Sciatic nerve (tissue), 2 donors: ENCODE results near the gene LIG3. TPM values are rescaled to one million over a fixed set of nuclear protein-coding genes. Genes with fewer than 3 reads are reported as not detected.
"Not testable (repeated sequence)": the region's sequence is repeated elsewhere in the genome, so short reads cannot be mapped to it uniquely, and the experiment has no call there.

Source experiments
- ATAC-seq: fragments of 200-7000 bp; cut with Tn5 transposase; one replicate; pipeline ENCODE4 v1.9.1; 2020; ENCODE audit warnings: mild to moderate bottlenecking, moderate library complexity
- DNase-seq: peaks from one replicate; pipeline ENCODE4 v3.0.0-alpha.2; 2020; ENCODE audit warnings: low spot score
- intact Hi-C: fragments of 100-400 bp; cut with DNase I; formaldehyde crosslinking; loops from one replicate; pipeline ENCODE4 v1.14.2; 2022
- total RNA-seq: library from RNA; stranded (reverse); fragmentation: NEBNext Ultra II Directional; extraction: Animal tissue kit (Norgen Biotek cat#: 25700); gene quantifications from one replicate; pipeline ENCODE4 v1.2.1, GENCODE V29; 2021
- donor health status: DM: no; HTN: no; CAD: no.
- donor health status: DM: no; HTN: no; CAD: no.

Gene LIG3
- 35.2 TPM for total RNA-seq

DNA sequence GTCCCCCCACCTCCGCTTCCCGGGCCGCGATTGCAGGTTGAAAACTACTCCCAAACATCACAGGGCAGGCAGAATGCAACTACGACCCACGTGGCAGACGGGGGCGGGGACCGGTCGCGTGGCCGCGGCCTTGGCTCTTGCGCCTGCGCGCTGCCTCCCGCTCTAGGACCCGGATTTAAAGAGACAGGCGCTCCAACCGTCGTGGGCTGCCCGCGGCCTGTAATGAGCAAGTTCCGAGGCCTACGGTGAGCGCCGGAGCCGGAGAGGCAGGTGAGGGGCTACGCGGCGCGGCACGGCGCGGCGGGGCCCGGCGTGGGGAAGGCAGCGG lies at the start of gene LIG3:
LIG3 (plus strand) TSS at position 160 of the 328 bp plus-strand sequence. CDS start 2,494 bp downstream, outside the sequence.
- DNase-seq (peak; percentile 97), ATAC-seq (peak; percentile 97)
- intact Hi-C loops, result no loop called here

DNA sequence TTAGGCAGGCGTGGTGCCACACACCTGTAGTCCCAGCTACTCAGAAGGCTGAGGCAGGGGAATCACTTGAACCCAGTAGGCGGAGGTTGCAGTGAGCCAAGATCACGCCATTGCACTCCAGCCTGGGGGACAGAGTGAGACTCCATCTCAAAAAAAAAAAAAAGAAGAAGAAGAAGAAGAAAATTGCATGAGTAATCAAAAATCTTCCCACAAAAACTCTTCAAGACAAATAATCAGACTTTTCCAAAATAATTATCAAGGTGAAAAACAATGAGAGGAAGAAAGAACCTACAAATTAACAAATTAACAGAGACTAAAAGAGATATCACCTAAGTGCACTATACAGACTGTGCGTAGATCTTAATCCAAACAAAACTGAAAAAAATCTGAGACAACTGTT lies 29.5 kb upstream of the LIG3 start:
- ATAC-seq, intact Hi-C loops: not testable (repeated sequence)

DNA sequence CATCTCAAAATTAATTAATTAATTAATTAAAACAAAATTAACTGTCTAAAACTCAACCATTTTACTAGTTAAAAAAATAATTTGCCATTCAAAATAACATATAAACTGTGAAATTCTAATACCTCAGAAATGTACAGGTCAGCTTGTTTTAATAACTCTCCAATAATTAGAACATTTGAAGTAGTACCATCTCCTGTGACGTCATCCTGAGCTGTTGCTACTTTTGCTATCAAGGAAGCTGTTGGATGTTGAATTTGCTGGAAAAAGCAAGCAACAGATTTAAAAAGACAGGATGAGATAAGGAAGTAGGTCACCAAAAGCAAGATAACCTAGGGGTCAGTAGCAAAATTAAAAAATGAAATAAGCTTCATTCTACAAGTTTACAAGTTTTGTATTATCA lies 21.9 kb upstream of the LIG3 start:
- ATAC-seq, result no peak
- intact Hi-C loops, result no loop called here

More for the DNA sequence above, 29.5 kb upstream of the LIG3 start:
- DNase-seq, result not testable (repeated sequence)

DNA sequence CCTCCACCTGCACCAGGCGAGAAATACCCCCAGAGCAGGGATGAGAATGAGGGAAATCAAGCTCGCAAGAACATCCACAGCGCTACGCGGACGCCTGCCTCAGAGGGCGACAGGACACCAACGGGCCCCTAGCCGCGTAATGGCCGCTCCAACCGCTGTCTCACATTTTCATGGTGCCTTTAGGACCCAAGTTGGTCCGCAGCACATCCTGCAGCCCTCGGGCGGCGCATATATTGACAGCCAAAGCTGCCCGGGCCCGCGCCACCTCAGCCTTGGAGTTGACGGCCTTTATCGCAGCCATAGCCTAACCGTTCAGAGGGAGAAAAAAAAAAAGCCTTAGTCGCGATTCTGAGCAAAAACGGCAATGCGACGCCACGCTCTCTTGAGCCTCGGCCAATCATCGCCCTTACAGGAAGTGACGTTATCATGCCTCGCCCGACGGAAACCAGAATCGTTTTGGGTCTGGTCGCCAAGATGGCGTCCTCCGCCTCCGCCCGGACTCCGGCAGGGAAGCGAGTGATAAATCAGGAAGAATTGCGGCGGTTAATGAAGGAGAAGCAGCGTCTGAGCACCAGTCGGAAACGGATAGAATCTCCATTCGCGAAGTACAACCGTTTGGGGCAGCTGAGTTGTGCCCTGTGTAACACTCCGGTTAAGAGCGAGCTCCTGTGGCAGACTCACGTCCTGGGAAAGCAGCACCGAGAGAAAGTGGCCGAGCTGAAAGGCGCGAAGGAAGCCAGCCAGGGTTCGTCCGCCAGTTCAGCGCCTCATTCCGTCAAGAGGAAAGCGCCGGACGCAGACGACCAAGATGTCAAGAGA lies 19.0 kb upstream of the LIG3 start, which contains the start of the genes CCT6B and ZNF830:
CCT6B (minus strand) TSS at position 368 of the 819 bp plus-strand sequence; CDS start at position 301, 67 bp downstream.
ZNF830 (plus strand) TSS at position 448 of the 819 bp plus-strand sequence; CDS start at position 475, 27 bp downstream.
- ATAC-seq, result peak; percentile 99
- intact Hi-C loops, result no loop called here

More for the DNA sequence above, 21.9 kb upstream of the LIG3 start:
- no peak for DNase-seq

DNA sequence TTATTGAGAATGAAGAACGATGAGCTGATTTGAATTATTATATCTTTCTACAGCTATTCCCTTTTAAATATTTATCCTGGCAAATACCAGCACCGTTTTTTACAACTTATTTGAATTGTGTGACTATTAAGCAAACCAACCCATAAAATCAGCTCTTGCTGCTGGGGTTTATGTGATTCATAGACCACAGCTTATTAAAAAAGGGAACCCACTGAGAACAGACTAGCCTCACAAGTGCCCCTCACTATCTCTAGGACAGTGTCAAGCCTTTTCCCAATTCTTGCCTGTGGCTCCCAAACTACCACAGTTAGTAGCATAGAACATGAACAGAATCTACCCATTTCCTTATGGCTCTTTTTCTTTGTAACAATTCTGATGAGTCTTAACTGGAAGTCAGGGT lies 6.1 kb upstream of the LIG3 start:
- DNase-seq, result no peak
- intact Hi-C loops, result no loop called here
- no peak for ATAC-seq

More for the DNA sequence above, 19.0 kb upstream of the LIG3 start, which contains the start of the genes CCT6B and ZNF830:
- peak; percentile 95 for DNase-seq

DNA sequence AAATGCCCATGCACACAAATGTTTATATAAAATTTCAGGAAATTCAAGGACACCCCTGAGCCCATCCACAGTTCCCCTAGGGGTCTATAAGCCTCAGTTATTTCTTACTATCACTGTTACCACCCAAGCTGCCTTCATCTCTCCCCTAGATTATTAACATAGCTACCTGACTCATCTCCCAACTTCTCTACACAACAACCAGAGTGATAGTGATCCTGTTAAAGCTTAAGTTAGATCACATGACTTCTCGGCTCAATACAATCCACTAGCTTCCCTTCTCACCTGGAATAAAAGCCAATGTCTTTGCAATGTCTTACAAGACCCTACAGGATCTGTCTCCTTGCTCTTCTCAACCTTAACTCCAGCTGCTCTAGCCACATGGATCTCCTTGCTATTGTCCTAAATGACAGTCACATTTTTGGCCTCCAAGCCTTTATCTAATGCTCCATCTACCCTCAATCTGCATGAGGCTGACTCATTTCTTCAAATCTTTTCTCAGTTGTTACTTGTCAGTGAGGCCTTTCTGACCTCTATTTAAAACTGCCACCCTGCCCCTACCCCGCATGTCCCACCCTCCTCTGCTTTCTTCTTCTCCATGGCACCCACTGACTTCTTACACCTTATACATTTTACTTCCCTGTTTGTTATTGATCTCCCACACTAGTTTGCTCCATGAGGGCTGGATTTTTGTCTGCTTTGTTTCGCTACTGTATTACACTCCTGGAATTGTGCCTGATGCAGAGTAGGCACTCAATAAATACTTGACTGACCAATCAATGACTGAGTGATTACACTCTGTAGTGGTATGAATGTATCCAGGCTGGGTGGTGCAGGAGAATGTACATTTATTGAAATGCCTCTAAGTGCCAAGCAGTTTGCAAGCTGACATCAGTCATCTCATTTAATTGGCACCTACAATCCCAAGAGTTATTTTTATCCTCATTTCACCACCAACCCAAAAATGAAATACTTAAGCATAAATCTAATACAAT lies 5.2 kb upstream of the LIG3 start:
- ATAC-seq (no peak), DNase-seq (no peak)
- intact Hi-C loops, result no loop called here

DNA sequence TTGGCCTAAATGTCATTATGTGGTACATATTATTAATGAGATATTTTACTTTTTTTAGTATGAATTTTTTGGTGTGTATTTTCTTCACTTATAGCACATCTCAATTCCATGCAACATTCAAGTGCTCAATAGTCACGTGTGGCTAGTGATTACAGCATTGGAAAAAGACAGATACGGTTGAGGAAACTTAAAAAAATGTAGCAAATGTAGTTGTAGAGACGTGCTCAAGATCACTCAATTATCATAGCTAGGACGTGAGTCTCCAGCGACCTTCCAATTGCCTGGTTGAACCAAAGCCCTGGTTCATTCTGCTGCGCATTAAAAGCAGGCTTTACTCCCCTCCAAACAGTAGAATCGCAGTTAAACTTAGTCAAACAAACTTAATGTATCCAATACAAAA lies 1.2 kb upstream of the LIG3 start:
- no peak for DNase-seq
- intact Hi-C loops, result no loop called here
- ATAC-seq, result no peak

DNA sequence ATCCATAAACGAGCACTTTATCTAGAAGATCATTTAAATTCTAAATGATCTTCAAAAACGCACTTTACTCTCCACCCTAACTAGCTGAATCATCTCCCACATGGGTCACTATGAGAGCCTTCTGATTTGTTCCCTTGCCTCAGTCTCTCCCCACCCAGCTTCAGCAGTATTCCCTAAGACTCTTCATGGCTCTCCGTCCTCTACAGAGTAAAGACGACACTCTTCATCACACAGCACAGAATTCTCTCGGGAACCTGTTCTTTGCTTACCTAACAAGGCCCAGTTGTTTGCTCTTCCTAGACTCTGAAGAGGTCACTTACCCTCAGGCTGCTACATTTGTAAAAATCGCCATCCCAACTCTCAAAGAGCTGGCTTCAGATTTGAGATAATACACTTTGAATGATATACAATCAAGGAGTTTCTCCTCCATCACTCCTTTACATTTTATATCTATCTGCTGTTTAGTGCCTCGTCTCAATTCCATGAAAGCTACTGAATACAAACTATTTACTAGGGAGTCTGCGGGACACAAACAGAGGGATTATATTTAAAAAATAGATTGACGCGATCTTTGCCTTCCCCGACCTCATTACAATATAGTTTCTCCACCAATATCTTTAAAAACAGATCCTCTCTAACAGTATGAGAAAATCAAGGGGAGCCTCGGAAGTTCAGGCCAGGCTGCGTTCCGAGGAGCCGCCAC lies 511 bp upstream of the LIG3 start:
- ATAC-seq (peak; percentile 18), DNase-seq (no peak)
- intact Hi-C loops, result no loop called here

DNA sequence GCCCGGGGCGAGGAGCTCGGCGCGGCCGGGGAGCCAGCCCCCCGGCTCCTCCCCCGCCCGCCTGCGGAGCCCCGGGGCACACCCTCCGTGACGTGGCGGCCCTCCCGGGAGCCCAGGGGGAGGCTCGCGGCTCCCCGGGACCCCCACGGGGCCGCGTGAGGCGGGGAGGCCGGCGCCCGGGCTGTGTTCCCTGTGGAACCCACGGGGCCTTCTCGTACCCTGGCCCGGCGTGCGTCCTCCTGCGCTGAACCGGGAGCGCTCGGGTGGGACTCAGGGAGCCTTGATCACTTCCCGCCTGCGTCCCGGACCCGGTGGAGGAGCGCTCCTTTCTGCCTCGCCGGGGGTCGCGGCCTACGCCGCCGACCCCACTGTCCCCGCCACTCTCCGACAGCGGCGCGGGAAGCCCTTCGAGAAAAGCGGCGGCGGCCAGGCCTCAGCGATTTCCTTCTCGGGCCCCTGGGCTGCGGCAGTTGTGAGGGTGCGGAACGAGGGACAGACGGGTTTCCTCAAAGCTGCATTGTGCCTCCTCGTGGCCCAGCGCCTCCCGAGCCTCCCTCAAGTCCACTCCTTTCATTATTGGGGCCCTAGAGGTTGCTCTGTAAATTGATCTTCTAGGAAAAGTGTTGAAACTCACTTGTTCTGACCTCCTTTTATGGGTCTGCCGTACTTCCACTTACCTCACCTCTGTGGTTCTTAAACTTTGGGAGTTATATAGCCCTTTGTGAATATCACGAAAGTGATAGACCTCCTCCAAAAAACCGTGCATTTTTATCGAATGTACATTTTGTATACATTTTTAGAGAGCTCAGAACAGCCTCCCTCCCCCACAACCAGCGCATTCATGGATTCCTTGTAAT lies 597 bp downstream of the LIG3 start:
- DNase-seq (peak; percentile 84), ATAC-seq (peak; percentile 89)
- intact Hi-C loops, result no loop called here

DNA sequence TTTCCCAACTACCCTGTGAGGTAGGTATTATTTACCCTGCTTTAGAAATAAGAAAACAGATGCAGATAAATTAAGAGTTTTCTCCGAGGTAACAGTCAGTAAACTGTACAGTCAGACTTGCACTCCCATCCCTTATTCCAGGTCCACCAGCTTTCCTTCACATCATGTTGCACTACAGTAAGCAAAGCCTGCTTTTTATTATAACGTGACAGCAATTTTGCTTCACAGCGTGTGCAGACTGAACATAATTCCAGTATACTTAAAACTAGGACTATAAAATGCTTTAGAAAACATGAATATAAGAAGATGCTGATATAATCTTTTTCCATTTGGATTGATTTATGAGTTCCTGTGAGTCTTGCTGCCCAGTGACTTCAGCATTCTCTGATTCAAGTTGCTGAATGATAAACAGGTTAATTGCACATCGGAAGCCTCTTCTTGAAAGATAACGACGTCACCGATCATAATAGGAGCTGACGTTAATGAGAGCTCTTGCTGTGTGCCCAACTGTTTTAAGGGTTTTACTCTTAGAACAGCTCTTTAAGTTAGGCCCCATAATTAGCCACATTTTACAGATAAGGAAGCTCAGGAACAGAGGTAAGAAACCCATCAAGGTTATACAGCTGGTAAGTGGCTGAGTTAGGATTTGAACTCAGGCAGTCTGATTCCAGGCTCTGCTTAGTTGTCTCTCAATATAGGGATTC lies 1.4 kb downstream of the LIG3 start:
- intact Hi-C loops, result no loop called here
- DNase-seq, result no peak

DNA sequence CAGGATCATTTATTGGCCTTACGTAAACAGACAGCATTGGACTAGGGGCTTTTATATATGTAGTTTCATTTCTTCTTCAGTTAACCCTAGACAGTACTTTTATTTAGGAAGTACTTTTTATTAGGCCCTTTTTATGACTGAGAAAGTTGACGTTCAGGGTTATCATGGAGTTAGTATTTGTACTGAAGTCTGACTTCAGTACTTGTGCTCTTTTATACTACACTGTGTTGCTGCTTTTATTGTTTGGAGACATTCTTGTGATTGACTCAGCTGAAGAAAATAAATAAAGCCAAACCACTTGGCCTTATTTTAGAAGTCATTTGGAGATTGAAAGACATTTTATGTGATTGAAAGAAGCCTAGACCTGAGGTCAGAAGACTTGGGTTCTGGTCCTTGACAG lies 6.9 kb downstream of the LIG3 start:
- no peak for ATAC-seq
- intact Hi-C loops, result no loop called here
- no peak for DNase-seq

More for the DNA sequence above, 1.4 kb downstream of the LIG3 start:
- no peak for ATAC-seq

DNA sequence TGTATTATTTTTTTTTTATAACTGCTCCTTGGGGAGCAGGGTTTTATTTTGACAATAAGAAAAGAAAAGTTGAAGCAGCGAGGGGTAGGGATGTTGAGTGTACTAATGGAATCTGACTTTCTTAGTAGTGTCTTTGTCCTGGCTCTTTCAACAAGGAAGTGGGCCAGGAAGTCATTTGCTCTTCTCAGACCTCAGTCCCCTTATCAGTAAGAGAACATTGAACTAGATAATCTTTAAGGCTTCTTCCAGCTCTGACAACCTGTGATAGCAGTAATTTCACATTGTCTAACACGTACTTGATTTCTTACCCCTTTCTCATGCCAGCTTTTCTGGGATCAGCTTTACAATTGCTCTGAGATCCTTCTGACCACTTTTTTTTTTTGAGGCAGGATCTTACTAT lies 8.3 kb downstream of the LIG3 start:
- DNase-seq, result no peak
- intact Hi-C loops, result no loop called here
- ATAC-seq, result no peak

DNA sequence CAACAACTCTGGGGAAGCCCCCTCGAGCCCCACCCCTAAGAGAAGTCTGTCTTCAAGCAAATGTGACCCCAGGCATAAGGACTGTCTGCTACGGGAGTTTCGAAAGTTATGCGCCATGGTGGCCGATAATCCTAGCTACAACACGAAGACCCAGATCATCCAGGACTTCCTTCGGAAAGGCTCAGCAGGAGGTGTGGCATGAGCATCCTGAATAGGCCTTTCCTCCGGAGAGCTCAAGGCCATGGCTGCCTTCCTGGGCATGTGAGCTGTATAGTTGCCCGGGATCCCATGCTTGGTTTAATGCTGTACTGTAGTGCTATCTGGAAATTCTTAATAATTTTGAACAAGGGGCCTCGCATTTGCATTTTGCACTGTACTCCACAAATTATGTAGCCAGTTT lies 9.2 kb downstream of the LIG3 start:
- DNase-seq (no peak), ATAC-seq (no peak)
- intact Hi-C loops, result no loop called here

DNA sequence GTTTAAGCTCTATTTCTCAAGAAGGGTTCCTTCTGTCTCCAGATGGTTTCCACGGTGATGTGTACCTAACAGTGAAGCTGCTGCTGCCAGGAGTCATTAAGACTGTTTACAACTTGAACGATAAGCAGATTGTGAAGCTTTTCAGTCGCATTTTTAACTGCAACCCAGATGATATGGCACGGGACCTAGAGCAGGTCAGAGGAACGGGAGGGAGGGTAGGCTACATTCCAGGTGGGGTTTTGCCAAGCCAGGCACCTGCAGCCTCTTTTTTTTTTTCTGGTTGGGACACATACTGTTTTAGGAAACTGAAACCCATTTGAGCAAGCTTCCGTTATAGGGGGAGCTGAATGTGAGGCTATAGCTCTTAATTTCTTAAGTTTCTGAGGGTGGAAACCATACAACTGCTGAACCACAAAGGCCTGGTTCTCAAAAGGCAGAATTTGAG lies 10.6 kb downstream of the LIG3 start:
- intact Hi-C loops, result no loop called here
- ATAC-seq (no peak), DNase-seq (no peak)

DNA sequence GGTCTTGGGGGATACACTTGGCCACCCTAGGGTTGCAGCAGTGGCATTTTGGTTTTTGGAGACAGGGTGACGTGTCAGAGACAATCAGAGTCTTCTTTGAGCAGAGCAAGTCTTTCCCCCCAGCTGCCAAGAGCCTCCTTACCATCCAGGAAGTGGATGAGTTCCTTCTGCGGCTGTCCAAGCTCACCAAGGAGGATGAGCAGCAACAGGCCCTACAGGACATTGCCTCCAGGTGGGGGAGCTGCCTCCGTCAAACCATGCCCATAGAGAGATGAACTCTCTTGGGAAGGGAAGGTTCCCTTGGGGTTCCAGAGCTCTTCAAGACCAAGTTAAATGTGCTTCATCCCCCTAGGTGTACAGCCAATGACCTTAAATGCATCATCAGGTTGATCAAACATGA lies 11.3 kb downstream of the LIG3 start:
- intact Hi-C loops, result no loop called here
- DNase-seq (no peak), ATAC-seq (no peak)

DNA sequence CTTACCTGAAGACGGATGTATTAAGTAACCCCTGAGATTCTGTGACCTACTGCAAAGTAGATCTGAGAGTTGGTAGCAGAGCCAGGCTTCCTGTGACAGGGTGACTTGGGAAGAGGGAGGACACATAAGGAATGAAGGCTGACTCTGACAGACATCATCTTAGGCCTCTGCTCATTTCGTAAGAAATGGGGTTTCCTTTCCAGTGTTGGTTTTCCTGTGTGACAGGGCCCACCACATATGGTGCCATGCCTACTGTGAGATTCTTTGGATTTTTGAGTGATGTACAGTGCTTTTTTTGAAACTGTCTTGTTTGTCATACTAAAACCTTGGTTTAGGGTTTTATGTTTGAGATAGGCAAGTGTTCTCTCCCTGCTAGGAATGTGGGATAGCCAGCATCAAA lies 12.7 kb downstream of the LIG3 start:
- ATAC-seq, result no peak
- intact Hi-C loops, result no loop called here
- DNase-seq, result no peak
